ENCODE measurements around the gene CYBB.

Gene CYBB

GRCh38 chrX:37746218-37746941 is 33.5 kb upstream of the CYBB start:
- no peaks in the 10 kb centered on the region for H3K27me3 ChIP-seq (ENCODE audit: control insufficient read depth, low read length)
- no peak overlapping the region for H3K4me3 ChIP-seq (ENCODE audit: low read length)
- no peaks in the 10 kb centered on the region for H3K9me2 ChIP-seq (replicated peaks; ENCODE audit: control insufficient read depth, low read length)
- no peaks in the 10 kb centered on the region for H3K79me2 ChIP-seq (ENCODE audit: control insufficient read depth, low read length)
- H3K9me3 ChIP-seq (ENCODE audit: control insufficient read depth, insufficient read depth, low read length): no peaks in the 10 kb centered on the region
- no peaks in the 10 kb centered on the region for H3F3A ChIP-seq (ENCODE audit: control insufficient read depth, insufficient read depth)
- TF ChIP-seq CTCF (IDR thresholded peaks at IDR 0.05; ENCODE audit: low read depth, low read length, poor library complexity, severe bottlenecking) (no peak), EZH2phosphoT487 (IDR thresholded peaks at IDR 0.05; ENCODE audit: borderline replicate concordance, low read length) (no peak)
- peak overlapping the region; percentile 28; the same call in 1 of the 2 replicates for H3K4me2 ChIP-seq (ENCODE audit: low read length)
- H3K27ac ChIP-seq (ENCODE audit: low read depth, low read length): no peak overlapping the region
- H4K20me1 ChIP-seq (ENCODE audit: control insufficient read depth, insufficient read depth, low read depth, low read length): no peaks in the 10 kb centered on the region
- H3K4me1 ChIP-seq (ENCODE audit: control insufficient read depth, low read length): peaks cover 22% of the 10 kb centered on the region
- no peaks in the 10 kb centered on the region for H3K36me3 ChIP-seq (ENCODE audit: control insufficient read depth, low read length)

- Histone ChIP-seq H3K4me3 (ENCODE audit: low read length) (no peak overlapping the region), H3K79me2 (ENCODE audit: control insufficient read depth, low read length) (no peaks in the 10 kb centered on the region), H3K9me2 (replicated peaks; ENCODE audit: control insufficient read depth, low read length) (no peaks in the 10 kb centered on the region)
Measured at GRCh38 chrX:37746951-37747350, 32.9 kb upstream of the CYBB start.

GRCh38 chrX:37752281-37752680 is 27.6 kb upstream of the CYBB start:
- Histone ChIP-seq H3K4me1 (ENCODE audit: control insufficient read depth, low read length) (peaks cover 61% of the 10 kb centered on the region), H3F3A (ENCODE audit: control insufficient read depth, insufficient read depth) (peaks cover 13% of the 10 kb centered on the region), H3K27ac (ENCODE audit: low read depth, low read length) (peak overlapping the region; percentile 99; the same call in 1 of the 2 replicates), H3K9me3 (ENCODE audit: control insufficient read depth, insufficient read depth, low read length) (no peaks in the 10 kb centered on the region), H3K27me3 (ENCODE audit: control insufficient read depth, low read length) (no peaks in the 10 kb centered on the region), H4K20me1 (ENCODE audit: control insufficient read depth, insufficient read depth, low read depth, low read length) (no peaks in the 10 kb centered on the region), H3K4me2 (ENCODE audit: low read length) (no peak overlapping the region), H3K36me3 (ENCODE audit: control insufficient read depth, low read length) (peaks cover 15% of the 10 kb centered on the region), H3K9me2 (replicated peaks; ENCODE audit: control insufficient read depth, low read length) (no peaks in the 10 kb centered on the region), H3K4me3 (ENCODE audit: low read length) (no peak overlapping the region), H3K79me2 (ENCODE audit: control insufficient read depth, low read length) (no peaks in the 10 kb centered on the region)
- TF ChIP-seq CTCF (IDR thresholded peaks at IDR 0.05; ENCODE audit: low read depth, low read length, poor library complexity, severe bottlenecking): no peak
- no peak for TF ChIP-seq EZH2phosphoT487 (IDR thresholded peaks at IDR 0.05; ENCODE audit: borderline replicate concordance, low read length)

More at GRCh38 chrX:37746951-37747350, 32.9 kb upstream of the CYBB start:
- Histone ChIP-seq H3K36me3 (ENCODE audit: control insufficient read depth, low read length) (no peaks in the 10 kb centered on the region), H3K9me3 (ENCODE audit: control insufficient read depth, insufficient read depth, low read length) (no peaks in the 10 kb centered on the region), H3K27me3 (ENCODE audit: control insufficient read depth, low read length) (no peaks in the 10 kb centered on the region), H3K27ac (ENCODE audit: low read depth, low read length) (no peak overlapping the region), H3K4me2 (ENCODE audit: low read length) (no peak overlapping the region), H3F3A (ENCODE audit: control insufficient read depth, insufficient read depth) (no peaks in the 10 kb centered on the region), H4K20me1 (ENCODE audit: control insufficient read depth, insufficient read depth, low read depth, low read length) (no peaks in the 10 kb centered on the region), H3K4me1 (ENCODE audit: control insufficient read depth, low read length) (peaks cover 28% of the 10 kb centered on the region)
- TF ChIP-seq CTCF (IDR thresholded peaks at IDR 0.05; ENCODE audit: low read depth, low read length, poor library complexity, severe bottlenecking) (no peak), EZH2phosphoT487 (IDR thresholded peaks at IDR 0.05; ENCODE audit: borderline replicate concordance, low read length) (no peak)

Measured in DOHH2 (cell line).